Endothelial cell of umbilical vein (primary cell): Measurements from ENCODE around the gene DPH1. TPM values are rescaled to one million over a fixed set of nuclear protein-coding genes. Genes with fewer than 3 reads are reported as not detected.

Source experiments
- BruUV-seq: library from RNA; stranded (reverse); fragments of 400-500 nt; replicated peaks from 2 replicates; lab custom pipeline; 2021; lab: Mats Ljungman, UMichigan
- CTCF ChIA-PET: fragments of 300-600, 350-600 bp; sonication (Branson Sonifier 250); formaldehyde crosslinking; loops from one replicate; lab custom pipeline; 2021; ENCODE audit warnings: antibody characterized with exemption, inconsistent platforms; lab: Charles Lee
- POLR2A ChIA-PET: fragments of 300-600, 350-600 bp; sonication (Branson Sonifier 250); formaldehyde crosslinking; loops from one replicate; lab custom pipeline; 2021; ENCODE audit warnings: antibody characterized with exemption, inconsistent platforms; lab: Charles Lee
- DNase-seq: peaks from one replicate; pipeline ENCODE4 v3.0.0-alpha.2; 2011; ENCODE audit warnings: low read depth, low spot score
- FAIRE-seq: peaks from 2 replicates; lab custom pipeline; 2011; peaks lifted over from hg19 to GRCh38; lab: Jason Lieb, UNC
- H2AFZ ChIP-seq: 2 replicates; pipeline ENCODE4 v1.6.0; 2012; ENCODE audit warnings: low read depth, low read length, control low read depth, inconsistent platforms
- H3K27ac ChIP-seq: 2 replicates; pipeline ENCODE4 v1.5.1; 2011; ENCODE audit warnings: low read depth, mild to moderate bottlenecking, control low read depth, low read length, moderate library complexity; ENCODE audit not compliant: insufficient read depth
- H3K27me3 ChIP-seq, 2 experiments: 2 replicates each; pipeline versions ENCODE4 v1.6.0 to v1.6.1; 2011; ENCODE audit warnings: low read length in 2 of 2, mixed read lengths in 1 of 2; ENCODE audit not compliant: control insufficient read depth in 2 of 2, insufficient read depth in 2 of 2
- H3K36me3 ChIP-seq, 2 experiments: 2 replicates in 1 of 2; 3 replicates in 1 of 2; pipeline ENCODE4 v1.5.1; 2011; ENCODE audit warnings: low read length in 2 of 2, mild to moderate bottlenecking in 1 of 2, moderate library complexity in 1 of 2; ENCODE audit not compliant: control insufficient read depth in 2 of 2, insufficient read depth in 2 of 2; ENCODE audit errors: extremely low read depth in 1 of 2
- H3K4me1 ChIP-seq: 3 replicates; pipeline ENCODE4 v1.5.1; 2011; ENCODE audit warnings: mild to moderate bottlenecking, low read length; ENCODE audit not compliant: control insufficient read depth, insufficient read depth; ENCODE audit errors: extremely low read depth
- H3K4me2 ChIP-seq: 2 replicates; pipeline ENCODE4 v1.6.1; 2011; ENCODE audit warnings: low read length, control low read depth, mixed read lengths; ENCODE audit not compliant: insufficient read depth
- H3K4me3 ChIP-seq, 3 experiments: fragments of 200-600 bp in 1 of 3; sonication (generic), shearing (Covaris generic) in 1 of 3; replicated peaks in 1 of 3; 2 replicates each; pipeline ENCODE4 v1.5.1; 2011 to 2016; ENCODE audit warnings: control low read depth in 3 of 3, low read length in 3 of 3, mild to moderate bottlenecking in 2 of 3, inconsistent platforms in 1 of 3, low read depth in 1 of 3, moderate library complexity in 1 of 3; ENCODE audit not compliant: insufficient read depth in 1 of 3
- H3K79me2 ChIP-seq: 2 replicates; pipeline ENCODE4 v1.6.0; 2012; ENCODE audit warnings: low read length, inconsistent platforms; ENCODE audit not compliant: control insufficient read depth, insufficient read depth
- H3K9ac ChIP-seq: replicated peaks from 2 replicates; pipeline ENCODE3; 2011; ENCODE audit warnings: low read length, control low read depth; ENCODE audit not compliant: insufficient read depth; ENCODE audit errors: extremely low read depth
- H3K9me1 ChIP-seq: replicated peaks from 3 replicates; pipeline ENCODE4 v1.6.0; 2011; ENCODE audit warnings: mild to moderate bottlenecking, low read length; ENCODE audit not compliant: control insufficient read depth, insufficient read depth; ENCODE audit errors: extremely low read depth
- H3K9me3 ChIP-seq: replicated peaks from 2 replicates; pipeline ENCODE4 v1.5.1; 2012; ENCODE audit warnings: low read length, inconsistent platforms; ENCODE audit not compliant: control insufficient read depth, insufficient read depth
- H4K20me1 ChIP-seq: replicated peaks from 2 replicates; pipeline ENCODE3; 2011; ENCODE audit warnings: mild to moderate bottlenecking, low read length; ENCODE audit not compliant: control insufficient read depth, insufficient read depth; ENCODE audit errors: extremely low read depth
- CTCF ChIP-seq, 2 donors: IDR thresholded peaks; 1 replicate in 1 of 2; 2 replicates in 1 of 2; pipeline ENCODE4 v1.5.1; 2011; ENCODE audit warnings: low read length in 2 of 2, mild to moderate bottlenecking in 2 of 2, moderate library complexity in 2 of 2, control low read depth in 1 of 2, inconsistent platforms in 1 of 2, low read depth in 1 of 2; ENCODE audit not compliant: insufficient read depth in 1 of 2; ENCODE audit errors: extremely low read depth in 1 of 2
- EZH2 ChIP-seq: IDR thresholded peaks from 2 replicates; pipeline ENCODE4 v1.6.1; 2012; ENCODE audit warnings: borderline replicate concordance, low read depth, mild to moderate bottlenecking, moderate library complexity, low read length, inconsistent platforms; ENCODE audit not compliant: severe bottlenecking
- FOS ChIP-seq: IDR thresholded peaks from 2 replicates; pipeline ENCODE4 v1.6.1; 2011; ENCODE audit warnings: mild to moderate bottlenecking, low read length, moderate library complexity, borderline replicate concordance; ENCODE audit not compliant: insufficient read depth
- GATA2 ChIP-seq: IDR thresholded peaks from 2 replicates; pipeline ENCODE4 v1.7.0; 2011; ENCODE audit warnings: low read depth, mild to moderate bottlenecking, moderate library complexity, mixed read lengths, low read length; ENCODE audit not compliant: insufficient read length, insufficient read depth
- JUN ChIP-seq: IDR thresholded peaks from 2 replicates; pipeline ENCODE4 v1.6.1; 2011; ENCODE audit warnings: borderline replicate concordance, low read depth; ENCODE audit not compliant: insufficient read length, insufficient read depth
- MAX ChIP-seq: IDR thresholded peaks from 2 replicates; pipeline ENCODE4 v1.6.1; 2011; ENCODE audit not compliant: insufficient read depth, insufficient read length
- MYC ChIP-seq: IDR thresholded peaks from one replicate; pipeline ENCODE4 v1.6.1; 2011; ENCODE audit warnings: mild to moderate bottlenecking, low read depth, low read length
- POLR2A ChIP-seq: IDR thresholded peaks from 2 replicates; pipeline ENCODE4 v1.6.1; 2012; ENCODE audit warnings: low read depth, mild to moderate bottlenecking, control low read depth, low read length
- POLR2AphosphoS5 ChIP-seq: IDR thresholded peaks from 2 replicates; pipeline ENCODE4 v1.6.1; 2012; ENCODE audit warnings: low read depth, mild to moderate bottlenecking, control low read depth, low read length, moderate library complexity; ENCODE audit not compliant: insufficient read depth
- dilution Hi-C: fragments of 300-500 bp; cut with MboI; formaldehyde crosslinking; loops from one replicate; pipeline ENCODE4 v1.15.0; 2019; ENCODE audit warnings: low sequenced_read_pairs; ENCODE audit not compliant: extremely low pct_ligation_motif_present
- intact Hi-C: fragments of 100-400 bp; cut with micrococcal nuclease; formaldehyde crosslinking; loops from one replicate; pipeline ENCODE4 v1.10.0; 2022
- polyA plus RNA-seq, 4 experiments: library from polyadenylated mRNA; depleted of rRNA in 3 of 4; stranded (reverse) in 3 of 4; unstranded in 1 of 4; fragments of >200 nt; gene quantifications; 2 replicates each; pipeline versions ENCODE4 v1.2.1 to v1.2.3, GENCODE V29; 2011 to 2012; ENCODE audit warnings: missing spikeins in 1 of 4
- total RNA-seq: library from RNA; stranded (reverse); gene quantifications from 2 replicates; pipeline ENCODE4 v1.2.3, GENCODE V29; 2021

The DPH1 gene
- total and polyA plus RNA-seq, 2 donors (not counting 3 experiments of a cell fraction or from before 2014, with no cell fraction given) = 37.8 to 45.6 TPM

GRCh38 chr17:2062571-2063183, 32.7 kb downstream of the DPH1 start:
- no TSS peak for BruUV-seq
- H3K9ac ChIP-seq = no peak overlapping the region
- H3K36me3 ChIP-seq = peaks cover 3 to 13% of the 10 kb centered on the region in 2 experiments
- ChIA-PET CTCF (interaction anchor here (1.2 to 17.2 kb wide), 2 partner anchors 169 to 182 kb away, joined by 4 to 455 read pairs; no protein-coding TSS in a partner anchor), POLR2A (no interaction called here)
- peak overlapping the region; percentile 4 for H3K27ac ChIP-seq
- peak; percentile 56 for DNase-seq
- H2AFZ ChIP-seq = no peak overlapping the region
- H3K4me1 ChIP-seq = peaks cover 35% of the 10 kb centered on the region
- no peaks in the 10 kb centered on the region for H3K27me3 ChIP-seq
- H3K9me1 ChIP-seq = no peaks in the 10 kb centered on the region
- dilution Hi-C loops (no loop called here), intact Hi-C loops (no loop called here)
- TF ChIP-seq POLR2A = no peak
- no peak for TF ChIP-seq CTCF (IDR thresholded peaks at IDR 0.05; ENCODE audit: extremely low read depth in 1 of 2, insufficient read depth in 1 of 2, low read depth in 1 of 2, low read length in 2 of 2)
- TF ChIP-seq JUN = no peak
- no peak for TF ChIP-seq MYC
- TF ChIP-seq GATA2 = no peak
- TF ChIP-seq FOS = no peak
- no peak for TF ChIP-seq EZH2
- no peak for TF ChIP-seq MAX
- TF ChIP-seq POLR2AphosphoS5 = no peak
- no peak for FAIRE-seq
- H3K79me2 ChIP-seq = peaks cover 17% of the 10 kb centered on the region
- H3K4me2 ChIP-seq = no peak overlapping the region
- no peak overlapping the region for H3K4me3 ChIP-seq
- H4K20me1 ChIP-seq = no peaks in the 10 kb centered on the region
- H3K9me3 ChIP-seq = no peaks in the 10 kb centered on the region
